ENCODE measurements around the gene LIX1. TPM values are rescaled to one million over a fixed set of nuclear protein-coding genes. Genes with fewer than 3 reads are reported as not detected.

LIX1 gene
- total and polyA plus RNA-seq, 2 of the 8 experiments (the other 6 are each of a cell fraction or from before 2014, with no cell fraction given) = 0.26 to 0.45 TPM

- TF ChIP-seq CTCF (IDR thresholded peaks at IDR 0.05; ENCODE audit: control extremely low read depth in 1 of 3, insufficient read depth in 1 of 3, low read depth in 1 of 3, low read length in 3 of 3) (no peak), SIN3A (conservative IDR thresholded peaks at IDR 0.05 in 1 of 2, IDR thresholded peaks at IDR 0.05 in 1 of 2; ENCODE audit: low read depth in 1 of 2, low read length in 2 of 2) (no peak), EGR1 (IDR thresholded peaks at IDR 0.05; ENCODE audit: borderline replicate concordance, low read depth, low read length) (no peak)
Observed at GRCh38 chr5:97100476-97100875, 41.9 kb downstream of the LIX1 start (continued).
